HCT116 (cell line): ENCODE measurements around the gene TXNDC16.

Experiments used
- CEBPB ChIP-seq: IDR thresholded peaks from 2 replicates; pipeline ENCODE4 v1.6.1; 2012; ENCODE audit warnings: low read depth
- CTCF ChIP-seq, 3 experiments: fragments of 200-600 bp in 1 of 3; sonication (generic) in 1 of 3; IDR thresholded peaks in 2 of 3; conservative IDR thresholded peaks in 1 of 3; 2 replicates each; pipeline ENCODE4 v1.5.1; 2012 to 2017; ENCODE audit warnings: low read depth in 2 of 3, low read length in 2 of 3, antibody characterized with exemption in 1 of 3, borderline replicate concordance in 1 of 3, control low read depth in 1 of 3, mild to moderate bottlenecking in 1 of 3, mixed read lengths in 1 of 3, mixed run types in 1 of 3, moderate library complexity in 1 of 3; ENCODE audit not compliant: insufficient read depth in 1 of 3
- JUND ChIP-seq: IDR thresholded peaks from 2 replicates; pipeline ENCODE4 v1.6.1; 2012
- POLR2A ChIP-seq: IDR thresholded peaks from 2 replicates; pipeline ENCODE4 v1.7.0; 2011; ENCODE audit warnings: borderline replicate concordance; ENCODE audit not compliant: insufficient read depth, insufficient read length; ENCODE audit errors: extremely low read depth
- POLR2AphosphoS5 ChIP-seq: IDR thresholded peaks from 2 replicates; pipeline ENCODE4 v1.6.1; 2011; ENCODE audit warnings: mild to moderate bottlenecking, low read depth, low read length, moderate library complexity
- TCF7L2 ChIP-seq: IDR thresholded peaks from 2 replicates; pipeline ENCODE4 v1.7.0; 2011; ENCODE audit warnings: borderline replicate concordance, inconsistent platforms; ENCODE audit not compliant: insufficient read depth, insufficient read length; ENCODE audit errors: extremely low read depth
- ZNF274 ChIP-seq: fragments of 200-500 bp; sonication (Bioruptor generic); IDR thresholded peaks from 2 replicates; pipeline ENCODE4 v1.6.1; 2014; ENCODE audit warnings: mild to moderate bottlenecking, low read depth, low read length, inconsistent platforms

DNA sequence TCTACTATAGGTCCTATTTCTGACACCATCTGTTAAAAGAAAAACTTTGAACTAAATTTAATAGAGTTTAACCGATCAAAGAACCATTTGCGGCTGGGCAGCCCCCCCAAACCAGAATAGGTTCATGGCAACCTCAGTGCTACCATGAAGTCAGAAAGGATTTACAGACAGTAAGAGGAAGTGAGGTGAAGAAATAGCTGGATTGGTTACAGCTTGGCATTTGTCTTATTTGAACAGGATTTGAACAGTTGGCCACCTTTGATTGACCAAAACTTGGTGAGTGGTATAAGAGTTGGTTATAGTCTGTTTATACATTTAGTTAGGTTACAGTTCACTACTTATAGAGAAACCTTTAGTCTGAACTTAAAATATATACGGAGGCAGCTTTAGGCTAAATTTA lies 88.9 kb downstream of the TXNDC16 start:
- TF ChIP-seq POLR2AphosphoS5 = no peak
- no peak for TF ChIP-seq CTCF (IDR thresholded peaks at IDR 0.05 in 2 of 3, conservative IDR thresholded peaks at IDR 0.05 in 1 of 3; ENCODE audit: borderline replicate concordance in 1 of 3, insufficient read depth in 1 of 3, low read depth in 2 of 3, low read length in 2 of 3)
- TF ChIP-seq POLR2A = no peak
- no peak for TF ChIP-seq CEBPB
- TF ChIP-seq TCF7L2 = no peak
- TF ChIP-seq JUND = no peak
- no peak for TF ChIP-seq ZNF274
